Suprapubic skin (tissue), 3 donors: ENCODE data around the gene MAGOH.

Experiments used
- CTCF ChIP-seq, 2 donors: fragments of 200-600 bp in 1 of 2; fragments of 450-650 bp in 1 of 2; sonication (generic) in 1 of 2; IDR thresholded peaks; one replicate each; pipeline ENCODE4 v1.5.1; 2016 to 2019; ENCODE audit warnings: antibody characterized with exemption in 2 of 2, mild to moderate bottlenecking in 1 of 2, moderate library complexity in 1 of 2
- POLR2A ChIP-seq, 2 donors: fragments of 450-650 bp; IDR thresholded peaks; one replicate each; pipeline ENCODE4 v1.6.1; 2017; ENCODE audit warnings: antibody characterized with exemption in 2 of 2, mild to moderate bottlenecking in 2 of 2, moderate library complexity in 2 of 2

GRCh38 chr1:53260631-53261247 lies 22.4 kb upstream of the MAGOH start:
- TF ChIP-seq POLR2A (IDR thresholded peaks at IDR 0.05) (no peak), CTCF (IDR thresholded peaks at IDR 0.05) (no peak)
